GM12865 (cell line): ENCODE measurements around the gene CD93.
A peak's percentile ranks its signal among the peaks of the same experiment; 100 is the strongest.

Source experiments
- DNase-seq: peaks from one replicate; pipeline ENCODE4 v3.0.0; 2010; ENCODE audit warnings: low read depth
- H3K4me3 ChIP-seq: 2 replicates; pipeline ENCODE4 v1.5.1; 2011; ENCODE audit warnings: mild to moderate bottlenecking, low read depth, low read length, control low read depth
- CTCF ChIP-seq: IDR thresholded peaks from 2 replicates; pipeline ENCODE4 v1.5.1; 2011; ENCODE audit warnings: low read length, control low read depth, low read depth, inconsistent platforms; ENCODE audit not compliant: insufficient read depth; ENCODE audit errors: missing control alignments

CD93 gene

GRCh38 chr20:23115822-23116221 is 29.7 kb upstream of the CD93 start:
- H3K4me3 ChIP-seq: no peak overlapping the region
- TF ChIP-seq CTCF: no peak
- DNase-seq: peak; percentile 71

GRCh38 chr20:23114448-23115082 is 28.4 kb upstream of the CD93 start:
- H3K4me3 ChIP-seq: no peak overlapping the region
- no peak for DNase-seq
- TF ChIP-seq CTCF: no peak

GRCh38 chr20:23114018-23114417 is 27.9 kb upstream of the CD93 start:
- H3K4me3 ChIP-seq: no peak overlapping the region
- DNase-seq: no peak
- no peak for TF ChIP-seq CTCF

- no peak for TF ChIP-seq CTCF
- no peak overlapping the region for H3K4me3 ChIP-seq
- DNase-seq: no peak
Measured at GRCh38 chr20:23112595-23112994, 26.5 kb upstream of the CD93 start.

GRCh38 chr20:23111944-23112342 is 25.8 kb upstream of the CD93 start:
- no peak for DNase-seq
- no peak overlapping the region for H3K4me3 ChIP-seq
- no peak for TF ChIP-seq CTCF

- TF ChIP-seq CTCF: no peak
- DNase-seq: no peak
- no peak overlapping the region for H3K4me3 ChIP-seq
Measured at GRCh38 chr20:23111307-23111943, 25.3 kb upstream of the CD93 start.

GRCh38 chr20:23108871-23109270 is 22.7 kb upstream of the CD93 start:
- H3K4me3 ChIP-seq: no peak overlapping the region
- no peak for TF ChIP-seq CTCF
- no peak for DNase-seq
